Neural cell (in vitro differentiated cells): ENCODE measurements around the gene KRTAP10-7. TPM values are rescaled to one million over a fixed set of nuclear protein-coding genes. Genes with fewer than 3 reads are reported as not detected.
"Not testable (repeated sequence)": the region's sequence is repeated elsewhere in the genome, so short reads cannot be mapped to it uniquely, and the experiment has no call there.

Experiments
- H2AFZ ChIP-seq: fragments of 200-600, 300-800 bp; sonication (generic), shearing (Covaris generic); 2 replicates; pipeline ENCODE4 v1.6.0; 2014; ENCODE audit warnings: low read depth, mild to moderate bottlenecking, antibody characterized with exemption, low read length, moderate library complexity
- H3F3A ChIP-seq: fragments of 200-600 bp; shearing (Covaris generic); 2 replicates; pipeline ENCODE4 v1.6.1; 2016; ENCODE audit warnings: mild to moderate bottlenecking, moderate library complexity, mixed read lengths, antibody characterized with exemption, low read length; ENCODE audit not compliant: insufficient read depth, poor library complexity, severe bottlenecking
- H3K27ac ChIP-seq: fragments of 200-600, 300-800 bp; sonication (generic), shearing (Covaris generic); 2 replicates; pipeline ENCODE4 v1.5.1; 2014; ENCODE audit warnings: mild to moderate bottlenecking, low read length, moderate library complexity
- H3K27me3 ChIP-seq: fragments of 300-800, 200-600 bp; sonication (generic), shearing (Covaris generic); 2 replicates; pipeline ENCODE4 v1.6.0; 2014; ENCODE audit warnings: mild to moderate bottlenecking, low read depth, low read length, moderate library complexity; ENCODE audit not compliant: insufficient read depth
- H3K36me3 ChIP-seq: fragments of 300-800, 200-600 bp; sonication (generic), shearing (Covaris generic); 2 replicates; pipeline ENCODE4 v1.5.1; 2014; ENCODE audit warnings: mild to moderate bottlenecking, antibody characterized with exemption, low read length, moderate library complexity; ENCODE audit not compliant: insufficient read depth
- H3K4me2 ChIP-seq: fragments of 300-800, 200-600 bp; sonication (generic), shearing (Covaris generic); 2 replicates; pipeline ENCODE4 v1.6.0; 2014; ENCODE audit warnings: mild to moderate bottlenecking, low read length
- H3K4me3 ChIP-seq: fragments of 300-800, 200-600 bp; sonication (generic), shearing (Covaris generic); 2 replicates; pipeline ENCODE4 v1.5.1; 2014; ENCODE audit warnings: mild to moderate bottlenecking, low read length, moderate library complexity
- H3K79me2 ChIP-seq: fragments of 200-600 bp; shearing (Covaris generic); replicated peaks from 2 replicates; pipeline ENCODE4 v1.6.0; 2014; ENCODE audit warnings: mild to moderate bottlenecking, low read length, moderate library complexity; ENCODE audit not compliant: insufficient read depth
- H3K9ac ChIP-seq: fragments of 300-800, 200-600 bp; sonication (generic), shearing (Covaris generic); 2 replicates; pipeline ENCODE4 v1.6.1; 2016; ENCODE audit warnings: mild to moderate bottlenecking, low read length, mixed read lengths
- H3K9me2 ChIP-seq: fragments of 200-600 bp; shearing (Covaris generic); 2 replicates; pipeline ENCODE4 v1.6.1; 2016; ENCODE audit warnings: mild to moderate bottlenecking, low read length, mixed read lengths; ENCODE audit not compliant: insufficient read depth
- H3K9me3 ChIP-seq: fragments of 200-600, 300-800 bp; sonication (generic), shearing (Covaris generic); 2 replicates; pipeline ENCODE4 v1.6.1; 2016; ENCODE audit warnings: mild to moderate bottlenecking, mixed run types, low read length, moderate library complexity, mixed read lengths
- H4K20me1 ChIP-seq: fragments of 200-600 bp; shearing (Covaris generic); 2 replicates; pipeline ENCODE4 v1.6.1; 2016; ENCODE audit warnings: mild to moderate bottlenecking, mixed run types; ENCODE audit not compliant: insufficient read depth
- CTCF ChIP-seq: fragments of 450-650 bp; IDR thresholded peaks from 2 replicates; pipeline ENCODE4 v1.5.1; 2014; ENCODE audit warnings: antibody characterized with exemption, mild to moderate bottlenecking, moderate library complexity; ENCODE audit not compliant: poor library complexity, severe bottlenecking
- EP300 ChIP-seq: fragments of 450-650 bp; conservative IDR thresholded peaks from 2 replicates; pipeline ENCODE4 v1.6.1; 2014; ENCODE audit warnings: antibody characterized with exemption, mild to moderate bottlenecking, moderate library complexity; ENCODE audit not compliant: poor library complexity, severe bottlenecking
- EZH2 ChIP-seq: fragments of 200-600, 300-800 bp; shearing (Covaris generic), sonication (generic); IDR thresholded peaks from 2 replicates; pipeline ENCODE4 v1.6.1; 2014; ENCODE audit warnings: antibody characterized with exemption, low read length, borderline replicate concordance, mild to moderate bottlenecking; ENCODE audit not compliant: insufficient read depth, poor library complexity, severe bottlenecking
- MXI1 ChIP-seq: fragments of 450-650 bp; conservative IDR thresholded peaks from 2 replicates; pipeline ENCODE4 v1.6.1; 2014; ENCODE audit warnings: antibody characterized with exemption, mild to moderate bottlenecking; ENCODE audit not compliant: poor library complexity, severe bottlenecking
- POLR2AphosphoS5 ChIP-seq: IDR thresholded peaks from 2 replicates; pipeline ENCODE4 v1.6.1; 2012
- RAD21 ChIP-seq: fragments of 450-650 bp; conservative IDR thresholded peaks from 2 replicates; pipeline ENCODE4 v1.6.1; 2014; ENCODE audit warnings: antibody characterized with exemption, mild to moderate bottlenecking, moderate library complexity
- REST ChIP-seq: IDR thresholded peaks from 2 replicates; pipeline ENCODE4 v1.6.1; 2012; ENCODE audit warnings: borderline replicate concordance
- SMC3 ChIP-seq: fragments of 450-650 bp; conservative IDR thresholded peaks from 2 replicates; pipeline ENCODE4 v1.6.1; 2014; ENCODE audit warnings: antibody characterized with exemption, mild to moderate bottlenecking, moderate library complexity; ENCODE audit not compliant: poor library complexity
- TAF1 ChIP-seq: IDR thresholded peaks from 2 replicates; pipeline ENCODE4 v1.6.1; 2012; ENCODE audit warnings: low read depth
- polyA minus RNA-seq: library from RNA; depleted of rRNA, polyadenylated mRNA; stranded (reverse); fragments of >200 nt; gene quantifications from 2 replicates; pipeline ENCODE4 v1.2.3, GENCODE V29; 2014
- polyA plus RNA-seq: library from polyadenylated mRNA; depleted of rRNA; stranded (reverse); fragments of >200 nt; gene quantifications from 2 replicates; pipeline ENCODE4 v1.2.3, GENCODE V29; 2014

Gene KRTAP10-7
- not detected in 2 replicates for polyA plus RNA-seq
- polyA minus RNA-seq, result not detected in 2 replicates

- not testable (repeated sequence) for H2AFZ ChIP-seq, H3K4me3 ChIP-seq, H3K9me3 ChIP-seq, H3K27ac ChIP-seq, H3K9me2 ChIP-seq, H3K4me2 ChIP-seq, H4K20me1 ChIP-seq, H3K27me3 ChIP-seq, H3K36me3 ChIP-seq, H3K79me2 ChIP-seq, H3K9ac ChIP-seq, H3F3A ChIP-seq
Measured at GRCh38 chr21:44600118-44600978, at the start of gene KRTAP10-7. TSS of gene KRTAP10-7 (plus strand) at chr21:44600597. CDS start at chr21:44600622, 25 bp downstream.

- Histone ChIP-seq H3K4me2 (no peak overlapping the region), H3K79me2 (no peaks in the 10 kb centered on the region), H3K36me3 (no peaks in the 10 kb centered on the region), H3K9me3 (no peaks in the 10 kb centered on the region), H3K27ac (no peak overlapping the region), H3K27me3 (no peaks in the 10 kb centered on the region), H4K20me1 (no peaks in the 10 kb centered on the region), H3K4me3 (no peak overlapping the region), H3K9me2 (no peaks in the 10 kb centered on the region), H2AFZ (no peak overlapping the region), H3K9ac (no peak overlapping the region), H3F3A (no peaks in the 10 kb centered on the region)
- no peak for TF ChIP-seq MXI1
- TF ChIP-seq EP300, result no peak
- TF ChIP-seq CTCF, result no peak
- TF ChIP-seq EZH2, result no peak
Measured at GRCh38 chr21:44550807-44551206, 49.6 kb upstream of the KRTAP10-7 start.

- no peak for TF ChIP-seq EP300
- no peak for TF ChIP-seq TAF1
- no peak for TF ChIP-seq RAD21
- no peak for TF ChIP-seq SMC3
- TF ChIP-seq EZH2, result no peak
- TF ChIP-seq REST, result no peak
- no peak for TF ChIP-seq CTCF
- no peak for TF ChIP-seq MXI1
- TF ChIP-seq POLR2AphosphoS5, result no peak
- no peak within 1 kb of the TSS for H3K9ac ChIP-seq
- H3K9me2 ChIP-seq, result no peaks in the 10 kb centered on the region
- H3F3A ChIP-seq, result no peaks in the 10 kb centered on the region
- H3K27ac ChIP-seq, result no peak within 1 kb of the TSS
- no peaks in the 10 kb centered on the region for H4K20me1 ChIP-seq
- H3K4me3 ChIP-seq, result no peak within 1 kb of the TSS
- no peaks in the 10 kb centered on the region for H3K9me3 ChIP-seq
- H3K27me3 ChIP-seq, result no peaks in the 10 kb centered on the region
- H2AFZ ChIP-seq, result no peak within 1 kb of the TSS
- H3K36me3 ChIP-seq, result no peaks in the 10 kb centered on the region
- H3K79me2 ChIP-seq, result no peaks in the 10 kb centered on the region
- H3K4me2 ChIP-seq, result no peak within 1 kb of the TSS
Measured at GRCh38 chr21:44551340-44551961, 48.9 kb upstream of the KRTAP10-7 start, which contains the start of gene KRTAP10-2. TSS of gene KRTAP10-2 (minus strand) at chr21:44551505. CDS start at chr21:44551458, 47 bp downstream.
